Endothelial cell of umbilical vein (primary cell): Measurements from ENCODE around the gene RADIL. TPM values are rescaled to one million over a fixed set of nuclear protein-coding genes. Genes with fewer than 3 reads are reported as not detected.

ENCODE experiments used
- BruUV-seq: library from RNA; stranded (reverse); fragments of 400-500 nt; replicated peaks from 2 replicates; lab custom pipeline; 2021; lab: Mats Ljungman, UMichigan
- CTCF ChIA-PET: fragments of 300-600, 350-600 bp; sonication (Branson Sonifier 250); formaldehyde crosslinking; loops from one replicate; lab custom pipeline; 2021; ENCODE audit warnings: antibody characterized with exemption, inconsistent platforms; lab: Charles Lee
- POLR2A ChIA-PET: fragments of 300-600, 350-600 bp; sonication (Branson Sonifier 250); formaldehyde crosslinking; loops from one replicate; lab custom pipeline; 2021; ENCODE audit warnings: antibody characterized with exemption, inconsistent platforms; lab: Charles Lee
- DNase-seq: peaks from one replicate; pipeline ENCODE4 v3.0.0-alpha.2; 2011; ENCODE audit warnings: low read depth, low spot score
- FAIRE-seq: peaks from 2 replicates; lab custom pipeline; 2011; peaks lifted over from hg19 to GRCh38; lab: Jason Lieb, UNC
- H2AFZ ChIP-seq: 2 replicates; pipeline ENCODE4 v1.6.0; 2012; ENCODE audit warnings: low read depth, low read length, control low read depth, inconsistent platforms
- H3K27ac ChIP-seq: 2 replicates; pipeline ENCODE4 v1.5.1; 2011; ENCODE audit warnings: low read depth, mild to moderate bottlenecking, control low read depth, low read length, moderate library complexity; ENCODE audit not compliant: insufficient read depth
- H3K27me3 ChIP-seq, 2 experiments: 2 replicates each; pipeline versions ENCODE4 v1.6.0 to v1.6.1; 2011; ENCODE audit warnings: low read length in 2 of 2, mixed read lengths in 1 of 2; ENCODE audit not compliant: control insufficient read depth in 2 of 2, insufficient read depth in 2 of 2
- H3K36me3 ChIP-seq, 2 experiments: 2 replicates in 1 of 2; 3 replicates in 1 of 2; pipeline ENCODE4 v1.5.1; 2011; ENCODE audit warnings: low read length in 2 of 2, mild to moderate bottlenecking in 1 of 2, moderate library complexity in 1 of 2; ENCODE audit not compliant: control insufficient read depth in 2 of 2, insufficient read depth in 2 of 2; ENCODE audit errors: extremely low read depth in 1 of 2
- H3K4me1 ChIP-seq: 3 replicates; pipeline ENCODE4 v1.5.1; 2011; ENCODE audit warnings: mild to moderate bottlenecking, low read length; ENCODE audit not compliant: control insufficient read depth, insufficient read depth; ENCODE audit errors: extremely low read depth
- H3K4me2 ChIP-seq: 2 replicates; pipeline ENCODE4 v1.6.1; 2011; ENCODE audit warnings: low read length, control low read depth, mixed read lengths; ENCODE audit not compliant: insufficient read depth
- H3K4me3 ChIP-seq, 3 experiments: fragments of 200-600 bp in 1 of 3; sonication (generic), shearing (Covaris generic) in 1 of 3; replicated peaks in 1 of 3; 2 replicates each; pipeline ENCODE4 v1.5.1; 2011 to 2016; ENCODE audit warnings: control low read depth in 3 of 3, low read length in 3 of 3, mild to moderate bottlenecking in 2 of 3, inconsistent platforms in 1 of 3, low read depth in 1 of 3, moderate library complexity in 1 of 3; ENCODE audit not compliant: insufficient read depth in 1 of 3
- H3K79me2 ChIP-seq: 2 replicates; pipeline ENCODE4 v1.6.0; 2012; ENCODE audit warnings: low read length, inconsistent platforms; ENCODE audit not compliant: control insufficient read depth, insufficient read depth
- H3K9ac ChIP-seq: replicated peaks from 2 replicates; pipeline ENCODE3; 2011; ENCODE audit warnings: low read length, control low read depth; ENCODE audit not compliant: insufficient read depth; ENCODE audit errors: extremely low read depth
- H3K9me1 ChIP-seq: replicated peaks from 3 replicates; pipeline ENCODE4 v1.6.0; 2011; ENCODE audit warnings: mild to moderate bottlenecking, low read length; ENCODE audit not compliant: control insufficient read depth, insufficient read depth; ENCODE audit errors: extremely low read depth
- H3K9me3 ChIP-seq: replicated peaks from 2 replicates; pipeline ENCODE4 v1.5.1; 2012; ENCODE audit warnings: low read length, inconsistent platforms; ENCODE audit not compliant: control insufficient read depth, insufficient read depth
- H4K20me1 ChIP-seq: replicated peaks from 2 replicates; pipeline ENCODE3; 2011; ENCODE audit warnings: mild to moderate bottlenecking, low read length; ENCODE audit not compliant: control insufficient read depth, insufficient read depth; ENCODE audit errors: extremely low read depth
- EZH2 ChIP-seq: IDR thresholded peaks from 2 replicates; pipeline ENCODE4 v1.6.1; 2012; ENCODE audit warnings: borderline replicate concordance, low read depth, mild to moderate bottlenecking, moderate library complexity, low read length, inconsistent platforms; ENCODE audit not compliant: severe bottlenecking
- FOS ChIP-seq: IDR thresholded peaks from 2 replicates; pipeline ENCODE4 v1.6.1; 2011; ENCODE audit warnings: mild to moderate bottlenecking, low read length, moderate library complexity, borderline replicate concordance; ENCODE audit not compliant: insufficient read depth
- GATA2 ChIP-seq: IDR thresholded peaks from 2 replicates; pipeline ENCODE4 v1.7.0; 2011; ENCODE audit warnings: low read depth, mild to moderate bottlenecking, moderate library complexity, mixed read lengths, low read length; ENCODE audit not compliant: insufficient read length, insufficient read depth
- JUN ChIP-seq: IDR thresholded peaks from 2 replicates; pipeline ENCODE4 v1.6.1; 2011; ENCODE audit warnings: borderline replicate concordance, low read depth; ENCODE audit not compliant: insufficient read length, insufficient read depth
- MYC ChIP-seq: IDR thresholded peaks from one replicate; pipeline ENCODE4 v1.6.1; 2011; ENCODE audit warnings: mild to moderate bottlenecking, low read depth, low read length
- POLR2A ChIP-seq: IDR thresholded peaks from 2 replicates; pipeline ENCODE4 v1.6.1; 2012; ENCODE audit warnings: low read depth, mild to moderate bottlenecking, control low read depth, low read length
- POLR2AphosphoS5 ChIP-seq: IDR thresholded peaks from 2 replicates; pipeline ENCODE4 v1.6.1; 2012; ENCODE audit warnings: low read depth, mild to moderate bottlenecking, control low read depth, low read length, moderate library complexity; ENCODE audit not compliant: insufficient read depth
- dilution Hi-C: fragments of 300-500 bp; cut with MboI; formaldehyde crosslinking; loops from one replicate; pipeline ENCODE4 v1.15.0; 2019; ENCODE audit warnings: low sequenced_read_pairs; ENCODE audit not compliant: extremely low pct_ligation_motif_present
- intact Hi-C: fragments of 100-400 bp; cut with micrococcal nuclease; formaldehyde crosslinking; loops from one replicate; pipeline ENCODE4 v1.10.0; 2022
- polyA plus RNA-seq, 4 experiments: library from polyadenylated mRNA; depleted of rRNA in 3 of 4; stranded (reverse) in 3 of 4; unstranded in 1 of 4; fragments of >200 nt; gene quantifications; 2 replicates each; pipeline versions ENCODE4 v1.2.1 to v1.2.3, GENCODE V29; 2011 to 2012; ENCODE audit warnings: missing spikeins in 1 of 4
- total RNA-seq: library from RNA; stranded (reverse); gene quantifications from 2 replicates; pipeline ENCODE4 v1.2.3, GENCODE V29; 2021
- TF ChIP-seq, protein P1 (sequence below): IDR thresholded peaks from 2 replicates; pipeline ENCODE4 v1.6.1; 2011; ENCODE audit not compliant: insufficient read depth, insufficient read length
- TF ChIP-seq, protein P2 (sequence below), 2 donors: IDR thresholded peaks; 1 replicate in 1 of 2; 2 replicates in 1 of 2; pipeline ENCODE4 v1.5.1; 2011; ENCODE audit warnings: low read length in 2 of 2, mild to moderate bottlenecking in 2 of 2, moderate library complexity in 2 of 2, control low read depth in 1 of 2, inconsistent platforms in 1 of 2, low read depth in 1 of 2; ENCODE audit not compliant: insufficient read depth in 1 of 2; ENCODE audit errors: extremely low read depth in 1 of 2

RADIL gene
- total and polyA plus RNA-seq, 2 donors (not counting 3 experiments of a cell fraction or from before 2014, with no cell fraction given) = 1.2 to 2.5 TPM

DNA sequence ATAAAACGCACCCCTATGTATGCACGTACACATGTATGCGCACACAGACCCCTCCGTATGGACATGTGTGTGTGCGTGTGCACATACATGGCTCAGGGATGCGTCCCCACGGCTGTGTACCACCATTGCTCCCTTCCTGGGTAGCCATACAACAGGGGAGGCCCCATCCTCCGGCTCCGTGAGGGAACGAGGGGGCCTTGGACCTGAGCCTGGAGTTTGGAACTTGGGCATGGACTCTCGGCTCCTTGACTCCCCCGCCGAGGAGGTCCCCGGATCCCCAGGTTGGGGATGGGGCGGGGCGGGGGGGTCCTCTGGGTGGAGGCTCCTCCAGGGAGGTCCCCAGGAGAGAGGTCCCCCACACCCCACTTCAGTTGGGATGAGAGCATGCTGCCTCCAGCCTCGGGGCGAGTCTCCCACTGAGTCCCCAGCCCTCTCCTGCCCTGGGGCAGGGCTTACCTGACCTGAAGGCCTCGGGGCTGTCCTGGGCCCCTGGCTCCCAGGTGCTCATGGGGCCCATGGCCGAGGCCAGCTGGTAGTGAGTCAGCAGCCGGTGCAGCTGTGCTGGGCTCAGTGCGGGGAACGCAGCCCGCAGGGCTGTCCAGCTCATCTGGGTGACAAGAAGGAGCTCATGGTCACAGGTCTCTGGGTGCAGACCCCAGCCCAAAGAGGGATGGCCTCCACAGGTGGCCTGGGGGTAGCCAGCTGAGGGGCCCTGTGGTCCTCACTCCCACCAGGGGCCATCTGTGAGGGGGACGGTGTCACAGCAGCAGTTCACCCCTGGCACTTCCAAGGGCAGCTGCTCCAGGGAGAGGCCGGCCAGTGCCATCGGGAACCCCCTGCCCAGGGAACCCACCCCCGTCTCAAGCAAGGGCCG lies 78.2 kb downstream of the RADIL start:
- H3K4me2 ChIP-seq = no peak overlapping the region
- DNase-seq = no peak
- FAIRE-seq = no peak
- dilution Hi-C loops = no loop called here
- H3K79me2 ChIP-seq = no peaks in the 10 kb centered on the region
- H3K27ac ChIP-seq = no peak overlapping the region
- H3K36me3 ChIP-seq = no peaks in the 10 kb centered on the region
- H4K20me1 ChIP-seq = no peaks in the 10 kb centered on the region
- CTCF ChIA-PET = interaction anchor here (0.9 to 1.4 kb wide), 3 partner anchors 7 to 24 kb away, joined by 3 to 4 read pairs (median 3); no protein-coding TSS in a partner anchor
- H3K9me1 ChIP-seq = no peaks in the 10 kb centered on the region
- POLR2A ChIA-PET = no interaction called here
- no TSS peak for BruUV-seq
- H2AFZ ChIP-seq = no peak overlapping the region
- no peaks in the 10 kb centered on the region for H3K9me3 ChIP-seq
- H3K27me3 ChIP-seq = no peaks in the 10 kb centered on the region
- intact Hi-C loops = no loop called here
- TF ChIP-seq POLR2AphosphoS5 (no peak), MYC (no peak), POLR2A (no peak), EZH2 (no peak), JUN (no peak), FOS (no peak), GATA2 (no peak)
- TF ChIP-seq, protein P1, sequence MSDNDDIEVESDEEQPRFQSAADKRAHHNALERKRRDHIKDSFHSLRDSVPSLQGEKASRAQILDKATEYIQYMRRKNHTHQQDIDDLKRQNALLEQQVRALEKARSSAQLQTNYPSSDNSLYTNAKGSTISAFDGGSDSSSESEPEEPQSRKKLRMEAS = no peak
- TF ChIP-seq, protein P2, sequence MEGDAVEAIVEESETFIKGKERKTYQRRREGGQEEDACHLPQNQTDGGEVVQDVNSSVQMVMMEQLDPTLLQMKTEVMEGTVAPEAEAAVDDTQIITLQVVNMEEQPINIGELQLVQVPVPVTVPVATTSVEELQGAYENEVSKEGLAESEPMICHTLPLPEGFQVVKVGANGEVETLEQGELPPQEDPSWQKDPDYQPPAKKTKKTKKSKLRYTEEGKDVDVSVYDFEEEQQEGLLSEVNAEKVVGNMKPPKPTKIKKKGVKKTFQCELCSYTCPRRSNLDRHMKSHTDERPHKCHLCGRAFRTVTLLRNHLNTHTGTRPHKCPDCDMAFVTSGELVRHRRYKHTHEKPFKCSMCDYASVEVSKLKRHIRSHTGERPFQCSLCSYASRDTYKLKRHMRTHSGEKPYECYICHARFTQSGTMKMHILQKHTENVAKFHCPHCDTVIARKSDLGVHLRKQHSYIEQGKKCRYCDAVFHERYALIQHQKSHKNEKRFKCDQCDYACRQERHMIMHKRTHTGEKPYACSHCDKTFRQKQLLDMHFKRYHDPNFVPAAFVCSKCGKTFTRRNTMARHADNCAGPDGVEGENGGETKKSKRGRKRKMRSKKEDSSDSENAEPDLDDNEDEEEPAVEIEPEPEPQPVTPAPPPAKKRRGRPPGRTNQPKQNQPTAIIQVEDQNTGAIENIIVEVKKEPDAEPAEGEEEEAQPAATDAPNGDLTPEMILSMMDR (IDR thresholded peaks at IDR 0.05; ENCODE audit: extremely low read depth in 1 of 2, insufficient read depth in 1 of 2, low read depth in 1 of 2, low read length in 2 of 2) = no peak
- H3K4me3 ChIP-seq = no peak overlapping the region
- H3K9ac ChIP-seq = no peak overlapping the region
- H3K4me1 ChIP-seq = no peaks in the 10 kb centered on the region
